ENCODE measurements around the gene DAPP1.

Gene DAPP1

DNA sequence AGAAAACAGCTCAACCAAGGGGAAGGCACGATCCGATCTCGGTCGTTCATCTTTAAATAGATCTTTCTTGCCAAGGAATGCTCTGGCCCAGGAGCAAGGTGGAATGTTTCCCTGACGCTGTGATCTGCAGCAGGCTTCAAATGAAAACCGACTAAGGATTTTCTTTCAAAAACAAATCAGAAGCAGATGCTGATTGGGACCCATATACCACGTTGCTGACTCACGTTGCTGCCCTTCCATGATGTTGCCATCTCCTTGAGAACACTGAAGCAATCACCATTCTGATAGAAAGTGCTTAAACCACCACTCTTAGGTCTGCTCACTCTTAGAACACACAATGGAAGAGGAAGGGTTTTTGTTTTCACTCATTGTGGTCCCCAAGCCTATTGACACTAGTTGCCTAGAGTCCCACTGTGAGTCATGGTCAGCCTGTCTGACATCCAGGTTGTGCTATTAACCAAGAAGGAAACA is 51.5 kb downstream of the DAPP1 start:
- Histone ChIP-seq H3K27ac (no peak overlapping the region), H3K4me3 (ENCODE audit: low read depth, low read length) (no peak overlapping the region), H3K36me3 (replicated peaks) (no peaks in the 10 kb centered on the region), H3K27me3 (replicated peaks) (no peaks in the 10 kb centered on the region)
- no peak for TF ChIP-seq CTCF (IDR thresholded peaks at IDR 0.05; ENCODE audit: low read depth, low read length, missing control alignments)
- in situ Hi-C loops (cut with HindIII; ENCODE audit: low pct_ligation_motif_present, low sequenced_read_pairs), result no loop called here
- DNase-seq, result peak; percentile 32

DNA sequence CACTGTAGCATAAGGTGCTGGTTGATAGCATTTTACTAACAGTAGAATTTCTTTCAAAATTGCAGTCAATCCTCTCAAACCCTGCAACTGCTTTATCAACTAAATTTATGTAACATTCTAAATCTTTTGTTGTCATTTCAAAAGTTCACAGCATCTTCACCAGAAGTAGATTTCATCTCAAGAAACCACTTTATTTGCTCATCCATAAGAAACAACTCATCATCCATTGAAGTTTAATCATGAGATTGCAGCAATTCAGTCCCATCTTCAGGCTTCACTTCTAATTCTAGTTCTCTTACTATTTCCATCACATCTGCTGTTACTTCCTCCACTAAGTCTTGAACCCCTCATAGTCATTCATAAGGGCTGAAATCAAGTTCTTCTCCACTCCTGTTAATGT is 55.9 kb downstream of the DAPP1 start:
- no peaks in the 10 kb centered on the region for H3K36me3 ChIP-seq (replicated peaks)
- in situ Hi-C loops (cut with HindIII; ENCODE audit: low pct_ligation_motif_present, low sequenced_read_pairs), result no loop called here
- H3K27ac ChIP-seq, result no peak overlapping the region

DNA sequence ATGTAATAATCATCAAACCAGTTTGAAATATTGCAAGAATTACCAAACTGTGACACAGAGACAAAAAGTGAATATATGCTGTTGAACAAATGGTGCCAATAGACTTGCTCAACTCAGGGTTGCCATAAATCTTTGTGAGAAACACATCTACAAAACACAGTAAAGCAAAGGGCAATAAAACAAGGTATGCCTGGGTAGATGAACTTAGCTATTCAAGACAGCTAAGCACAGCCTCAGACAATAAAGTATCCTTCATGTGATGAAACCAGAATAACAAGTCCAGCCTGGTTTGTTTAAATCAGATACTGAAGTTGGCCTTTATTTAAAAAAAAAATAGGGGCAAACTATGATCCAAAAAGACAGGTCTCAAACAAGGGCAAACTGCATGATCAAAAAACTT is 58.4 kb downstream of the DAPP1 start:
- H3K36me3 ChIP-seq (replicated peaks), result peaks cover 13% of the 10 kb centered on the region
- in situ Hi-C loops (cut with HindIII; ENCODE audit: low pct_ligation_motif_present, low sequenced_read_pairs), result no loop called here
- no peaks in the 10 kb centered on the region for H3K27me3 ChIP-seq (replicated peaks)
- DNase-seq, result no peak
- H3K4me3 ChIP-seq (ENCODE audit: low read depth, low read length), result no peak overlapping the region
- H3K27ac ChIP-seq, result no peak overlapping the region
- no peak for TF ChIP-seq CTCF (IDR thresholded peaks at IDR 0.05; ENCODE audit: low read depth, low read length, missing control alignments)

More for the DNA sequence above, 55.9 kb downstream of the DAPP1 start:
- Histone ChIP-seq H3K27me3 (replicated peaks) (no peaks in the 10 kb centered on the region), H3K4me3 (ENCODE audit: low read depth, low read length) (no peak overlapping the region)
- DNase-seq, result no peak
- no peak for TF ChIP-seq CTCF (IDR thresholded peaks at IDR 0.05; ENCODE audit: low read depth, low read length, missing control alignments)

DNA sequence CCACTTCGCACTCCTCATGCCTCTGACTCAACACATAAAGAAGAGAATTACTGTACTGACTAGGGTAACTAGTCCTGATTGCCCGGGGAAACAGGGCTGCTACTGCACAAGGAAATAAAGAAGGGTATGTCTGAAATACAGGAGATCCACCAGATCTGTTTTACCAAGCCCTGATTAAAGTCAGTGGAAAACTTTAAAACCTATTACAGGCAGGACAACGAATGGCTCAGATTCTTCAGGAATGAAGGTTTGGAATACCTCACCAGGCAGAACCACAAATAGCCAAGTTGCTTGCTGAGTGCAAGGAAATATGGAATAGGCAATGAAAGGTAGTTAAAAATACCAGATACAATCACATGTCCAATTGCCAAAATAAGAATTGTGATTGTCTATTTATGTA is 60.3 kb downstream of the DAPP1 start:
- in situ Hi-C loops (cut with HindIII; ENCODE audit: low pct_ligation_motif_present, low sequenced_read_pairs), result no loop called here
- no peak for TF ChIP-seq CTCF (IDR thresholded peaks at IDR 0.05; ENCODE audit: low read depth, low read length, missing control alignments)
- no peak overlapping the region for H3K4me3 ChIP-seq (ENCODE audit: low read depth, low read length)
- DNase-seq, result no peak
- H3K36me3 ChIP-seq (replicated peaks), result peaks cover 27% of the 10 kb centered on the region
- no peaks in the 10 kb centered on the region for H3K27me3 ChIP-seq (replicated peaks)
- H3K27ac ChIP-seq, result no peak overlapping the region

DNA sequence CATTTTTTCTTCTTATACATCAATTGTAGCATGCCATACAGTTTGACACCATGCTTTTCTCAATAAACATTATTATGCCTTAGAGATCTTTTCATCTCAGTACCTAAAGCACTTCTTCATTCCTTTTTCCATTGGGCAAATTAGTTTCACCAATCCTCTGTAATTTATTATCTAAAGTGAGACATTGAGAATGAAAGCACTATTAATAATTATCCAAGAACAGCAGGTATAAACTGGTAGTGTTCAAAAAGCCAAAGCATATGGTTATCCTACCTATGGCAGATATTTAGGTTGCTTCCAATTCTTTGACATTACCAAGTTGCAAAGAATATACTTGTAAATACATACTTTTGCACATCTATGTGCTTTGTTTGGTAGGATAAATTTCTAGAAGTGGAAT is 62.0 kb downstream of the DAPP1 start:
- no peak for TF ChIP-seq CTCF (IDR thresholded peaks at IDR 0.05; ENCODE audit: low read depth, low read length, missing control alignments)

DNA sequence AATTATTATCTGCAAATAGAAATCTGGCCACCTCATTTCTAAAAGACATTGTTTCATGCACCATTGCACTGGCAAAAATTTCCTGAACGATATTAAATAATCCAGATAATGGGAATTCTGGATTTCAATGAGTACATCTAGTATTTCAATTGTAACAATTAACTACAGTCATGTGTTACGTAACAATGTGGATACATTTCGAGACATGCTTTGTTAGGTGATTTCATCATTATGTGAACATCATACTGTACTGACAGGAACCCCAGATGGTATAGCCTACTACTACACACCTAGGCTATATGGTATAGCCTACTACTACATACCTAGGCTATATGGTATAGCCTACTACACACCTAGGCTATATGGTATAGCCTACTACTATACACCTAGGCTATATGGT is 62.8 kb downstream of the DAPP1 start:
- in situ Hi-C loops (cut with HindIII; ENCODE audit: low pct_ligation_motif_present, low sequenced_read_pairs), result no loop called here
- H3K27me3 ChIP-seq (replicated peaks), result no peaks in the 10 kb centered on the region
- no peak overlapping the region for H3K4me3 ChIP-seq (ENCODE audit: low read depth, low read length)
- H3K27ac ChIP-seq, result no peak overlapping the region
- no peak for DNase-seq
- H3K36me3 ChIP-seq (replicated peaks), result peaks cover 29% of the 10 kb centered on the region
- TF ChIP-seq CTCF (IDR thresholded peaks at IDR 0.05; ENCODE audit: low read depth, low read length, missing control alignments), result no peak

More for the DNA sequence above, 62.0 kb downstream of the DAPP1 start:
- H3K4me3 ChIP-seq (ENCODE audit: low read depth, low read length), result no peak overlapping the region
- DNase-seq, result no peak
- no peak overlapping the region for H3K27ac ChIP-seq
- in situ Hi-C loops (cut with HindIII; ENCODE audit: low pct_ligation_motif_present, low sequenced_read_pairs), result no loop called here
- H3K36me3 ChIP-seq (replicated peaks), result peaks cover 29% of the 10 kb centered on the region
- H3K27me3 ChIP-seq (replicated peaks), result no peaks in the 10 kb centered on the region
